ENCODE measurements around the gene SFXN4.

DNA sequence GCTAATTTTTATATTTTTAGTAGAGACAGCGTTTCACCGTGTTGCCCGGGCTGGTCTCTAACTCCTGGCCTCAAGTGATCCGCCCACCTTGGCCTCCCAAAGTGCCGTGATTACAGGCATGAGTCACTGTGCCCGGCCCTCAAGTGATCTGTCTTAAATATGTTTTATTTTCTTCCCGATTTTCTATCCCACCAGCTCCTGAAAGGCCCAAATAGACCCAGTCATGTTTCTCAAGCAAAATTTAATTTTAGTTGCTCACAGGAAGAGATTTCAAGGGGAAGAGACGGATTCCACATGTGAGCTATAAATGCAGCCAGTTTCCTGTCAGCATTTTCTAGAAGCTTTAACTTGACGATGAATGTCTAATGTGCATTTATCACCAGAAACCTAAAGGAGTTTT is 49.6 kb downstream of the SFXN4 start:
- TF ChIP-seq, protein P1, sequence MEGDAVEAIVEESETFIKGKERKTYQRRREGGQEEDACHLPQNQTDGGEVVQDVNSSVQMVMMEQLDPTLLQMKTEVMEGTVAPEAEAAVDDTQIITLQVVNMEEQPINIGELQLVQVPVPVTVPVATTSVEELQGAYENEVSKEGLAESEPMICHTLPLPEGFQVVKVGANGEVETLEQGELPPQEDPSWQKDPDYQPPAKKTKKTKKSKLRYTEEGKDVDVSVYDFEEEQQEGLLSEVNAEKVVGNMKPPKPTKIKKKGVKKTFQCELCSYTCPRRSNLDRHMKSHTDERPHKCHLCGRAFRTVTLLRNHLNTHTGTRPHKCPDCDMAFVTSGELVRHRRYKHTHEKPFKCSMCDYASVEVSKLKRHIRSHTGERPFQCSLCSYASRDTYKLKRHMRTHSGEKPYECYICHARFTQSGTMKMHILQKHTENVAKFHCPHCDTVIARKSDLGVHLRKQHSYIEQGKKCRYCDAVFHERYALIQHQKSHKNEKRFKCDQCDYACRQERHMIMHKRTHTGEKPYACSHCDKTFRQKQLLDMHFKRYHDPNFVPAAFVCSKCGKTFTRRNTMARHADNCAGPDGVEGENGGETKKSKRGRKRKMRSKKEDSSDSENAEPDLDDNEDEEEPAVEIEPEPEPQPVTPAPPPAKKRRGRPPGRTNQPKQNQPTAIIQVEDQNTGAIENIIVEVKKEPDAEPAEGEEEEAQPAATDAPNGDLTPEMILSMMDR (IDR thresholded peaks at IDR 0.05): no peak
- TF ChIP-seq POLR2AphosphoS5 (IDR thresholded peaks at IDR 0.05) (no peak), POLR2A (IDR thresholded peaks at IDR 0.05) (no peak), EP300 (IDR thresholded peaks at IDR 0.05) (no peak)
